NCI-H226 (cell line): Measurements from ENCODE around the gene SLC29A3.
"Not testable (repeated sequence)": the region's sequence is repeated elsewhere in the genome, so short reads cannot be mapped to it uniquely, and the experiment has no call there.

Source experiments
- DNase-seq: peaks from one replicate; pipeline ENCODE4 v3.0.0-alpha.2; 2015

The SLC29A3 gene

GRCh38 chr10:71348850-71349249 lies 29.8 kb downstream of the SLC29A3 start:
- no peak for DNase-seq

GRCh38 chr10:71349406-71349805 lies 30.3 kb downstream of the SLC29A3 start:
- peak; percentile 18 for DNase-seq

- no peak for DNase-seq
Measured at GRCh38 chr10:71351087-71351486, 32.0 kb downstream of the SLC29A3 start.

GRCh38 chr10:71351628-71352319 lies 32.7 kb downstream of the SLC29A3 start:
- no peak for DNase-seq

GRCh38 chr10:71353639-71354038 lies 34.6 kb downstream of the SLC29A3 start:
- no peak for DNase-seq

GRCh38 chr10:71354776-71355175 lies 35.7 kb downstream of the SLC29A3 start:
- DNase-seq = no peak

- DNase-seq = no peak
Measured at GRCh38 chr10:71355886-71356285, 36.8 kb downstream of the SLC29A3 start.

- DNase-seq = no peak
Measured at GRCh38 chr10:71357792-71358265, 38.8 kb downstream of the SLC29A3 start.

- DNase-seq = no peak
Measured at GRCh38 chr10:71358277-71358676, 39.2 kb downstream of the SLC29A3 start.

- DNase-seq = not testable (repeated sequence)
Measured at GRCh38 chr10:71358906-71359305, 39.8 kb downstream of the SLC29A3 start.

- DNase-seq = no peak
Measured at GRCh38 chr10:71359364-71360046, 40.4 kb downstream of the SLC29A3 start.

GRCh38 chr10:71360735-71361134 lies 41.7 kb downstream of the SLC29A3 start:
- DNase-seq = no peak

- DNase-seq = no peak
Measured at GRCh38 chr10:71361581-71361980, 42.5 kb downstream of the SLC29A3 start.

GRCh38 chr10:71362141-71362540 lies 43.1 kb downstream of the SLC29A3 start:
- DNase-seq = no peak

GRCh38 chr10:71363936-71364335 lies 44.9 kb downstream of the SLC29A3 start:
- no peak for DNase-seq

GRCh38 chr10:71365366-71365765 lies 46.3 kb downstream of the SLC29A3 start:
- no peak for DNase-seq

- no peak for DNase-seq
Measured at GRCh38 chr10:71366690-71367089, 47.6 kb downstream of the SLC29A3 start.

GRCh38 chr10:71367271-71367670 lies 48.2 kb downstream of the SLC29A3 start:
- no peak for DNase-seq

- no peak for DNase-seq
Measured at GRCh38 chr10:71368176-71368575, 49.1 kb downstream of the SLC29A3 start.

GRCh38 chr10:71368643-71369042 lies 49.6 kb downstream of the SLC29A3 start:
- DNase-seq = no peak

- DNase-seq = no peak
Measured at GRCh38 chr10:71369602-71370001, 50.5 kb downstream of the SLC29A3 start.

- no peak for DNase-seq
Measured at GRCh38 chr10:71370031-71370430, 51.0 kb downstream of the SLC29A3 start.

GRCh38 chr10:71371750-71372166 lies 52.7 kb downstream of the SLC29A3 start:
- no peak for DNase-seq

- no peak for DNase-seq
Measured at GRCh38 chr10:71372882-71373495, 53.9 kb downstream of the SLC29A3 start.
